Ovary (tissue), 3 donors: ENCODE data around the gene NCF2.

ENCODE experiments used
- EP300 ChIP-seq: sonication (generic); formaldehyde crosslinking; IDR thresholded peaks from one replicate; pipeline ENCODE4 v1.6.1; 2017; ENCODE audit warnings: antibody characterized with exemption
- POLR2A ChIP-seq: fragments of 450-650 bp; IDR thresholded peaks from one replicate; pipeline ENCODE4 v1.6.1; 2017; ENCODE audit warnings: antibody characterized with exemption, mild to moderate bottlenecking, moderate library complexity
- TF ChIP-seq, protein P1 (sequence below), 3 donors: fragments of 450-650 bp in 2 of 3; fragments of 200-600 bp in 1 of 3; IDR thresholded peaks; one replicate each; pipeline versions ENCODE4 v1.5.1 to v1.8.0; 2016 to 2022; ENCODE audit warnings: antibody characterized with exemption in 3 of 3, mild to moderate bottlenecking in 1 of 3
- donor health status: DM: no; HTN: no; CAD: no.

DNA sequence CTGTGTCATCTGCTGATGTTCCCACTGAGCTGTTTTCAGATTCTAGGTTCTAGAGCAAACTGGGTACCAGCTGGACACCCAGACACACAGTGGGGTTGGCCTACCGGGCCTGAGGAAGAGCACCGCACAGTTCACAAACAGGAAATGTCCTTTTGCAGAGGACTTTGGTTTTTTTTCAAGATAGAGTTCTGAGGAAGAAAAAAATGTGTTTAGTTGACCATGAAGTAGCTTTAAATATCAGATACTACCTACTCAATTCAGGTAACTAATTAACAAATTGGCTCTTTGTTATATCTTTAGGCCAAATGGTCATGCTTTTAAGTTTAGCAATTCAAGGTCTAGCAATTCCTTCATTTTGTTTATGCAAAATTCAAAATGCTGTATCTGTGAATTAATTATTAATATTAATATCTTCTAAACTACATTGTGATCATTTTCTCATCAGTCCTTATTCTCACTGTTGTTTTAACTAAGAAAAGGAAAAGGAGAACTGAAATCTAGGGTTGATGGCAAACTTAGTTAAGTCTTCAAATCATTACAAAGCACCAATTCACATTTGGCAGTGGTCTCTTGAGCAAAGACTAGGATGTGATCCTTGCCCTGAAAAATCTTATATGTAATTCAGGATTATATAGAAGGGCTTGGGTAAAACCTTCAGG is 17.2 kb upstream of the NCF2 start:
- no peak for TF ChIP-seq POLR2A
- TF ChIP-seq, protein P1, sequence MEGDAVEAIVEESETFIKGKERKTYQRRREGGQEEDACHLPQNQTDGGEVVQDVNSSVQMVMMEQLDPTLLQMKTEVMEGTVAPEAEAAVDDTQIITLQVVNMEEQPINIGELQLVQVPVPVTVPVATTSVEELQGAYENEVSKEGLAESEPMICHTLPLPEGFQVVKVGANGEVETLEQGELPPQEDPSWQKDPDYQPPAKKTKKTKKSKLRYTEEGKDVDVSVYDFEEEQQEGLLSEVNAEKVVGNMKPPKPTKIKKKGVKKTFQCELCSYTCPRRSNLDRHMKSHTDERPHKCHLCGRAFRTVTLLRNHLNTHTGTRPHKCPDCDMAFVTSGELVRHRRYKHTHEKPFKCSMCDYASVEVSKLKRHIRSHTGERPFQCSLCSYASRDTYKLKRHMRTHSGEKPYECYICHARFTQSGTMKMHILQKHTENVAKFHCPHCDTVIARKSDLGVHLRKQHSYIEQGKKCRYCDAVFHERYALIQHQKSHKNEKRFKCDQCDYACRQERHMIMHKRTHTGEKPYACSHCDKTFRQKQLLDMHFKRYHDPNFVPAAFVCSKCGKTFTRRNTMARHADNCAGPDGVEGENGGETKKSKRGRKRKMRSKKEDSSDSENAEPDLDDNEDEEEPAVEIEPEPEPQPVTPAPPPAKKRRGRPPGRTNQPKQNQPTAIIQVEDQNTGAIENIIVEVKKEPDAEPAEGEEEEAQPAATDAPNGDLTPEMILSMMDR (IDR thresholded peaks at IDR 0.05), result no peak
- no peak for TF ChIP-seq EP300
